Measurements from ENCODE around the gene CNTNAP2.
"Not testable (repeated sequence)": the region's sequence is repeated elsewhere in the genome, so short reads cannot be mapped to it uniquely, and the experiment has no call there.

The CNTNAP2 gene

GRCh38 chr7:146889806-146890555, 773.4 kb downstream of the CNTNAP2 start:
- DNase-seq (ENCODE audit: low spot score): no peak

GRCh38 chr7:146892151-146892550, 775.5 kb downstream of the CNTNAP2 start:
- DNase-seq (ENCODE audit: low spot score): no peak

DNA sequence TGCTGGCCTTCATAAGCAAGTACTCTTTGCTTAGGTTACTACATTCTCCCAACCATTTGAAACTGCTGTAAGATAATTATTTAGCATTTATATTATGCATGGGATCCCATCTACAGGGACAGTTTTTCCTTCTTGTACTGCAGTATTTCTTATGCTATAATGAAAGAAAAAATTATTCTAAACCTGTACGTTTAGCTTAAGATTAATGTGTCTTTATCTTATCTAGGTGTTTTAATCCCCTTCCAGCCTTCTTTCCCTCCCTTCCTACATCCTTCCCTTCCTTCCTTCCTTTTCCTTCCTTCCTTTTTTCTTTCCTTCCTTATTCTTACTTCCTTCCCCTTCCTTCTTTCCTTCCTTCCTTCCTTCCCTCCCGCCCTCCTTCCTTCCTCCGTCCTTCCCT, 778.3 kb downstream of the CNTNAP2 start:
- no peak for DNase-seq (ENCODE audit: low spot score)

GRCh38 chr7:146902266-146902665, 785.7 kb downstream of the CNTNAP2 start:
- DNase-seq (ENCODE audit: low spot score): no peak

DNA sequence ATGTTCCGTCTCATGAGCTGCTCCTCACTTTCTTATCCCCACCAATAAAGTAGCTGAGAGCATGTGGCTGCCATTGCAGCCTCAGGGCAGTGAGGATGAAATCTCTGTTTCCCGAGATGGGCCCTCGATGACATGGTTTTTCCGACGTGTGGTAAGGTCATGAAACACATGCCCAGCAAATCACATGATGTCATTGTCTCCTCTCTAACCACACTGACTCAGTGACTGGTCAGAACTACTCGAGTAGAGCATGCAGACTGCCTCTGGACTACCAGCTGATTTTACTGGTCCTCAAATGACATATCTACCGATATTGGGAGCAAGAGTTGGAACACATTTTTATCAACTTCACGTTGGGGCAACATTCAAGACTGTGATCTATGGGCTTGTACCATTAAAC, 786.1 kb downstream of the CNTNAP2 start:
- no peak for DNase-seq (ENCODE audit: low spot score)

GRCh38 chr7:146905746-146906145, 789.1 kb downstream of the CNTNAP2 start:
- DNase-seq (ENCODE audit: low spot score): not testable (repeated sequence)

DNA sequence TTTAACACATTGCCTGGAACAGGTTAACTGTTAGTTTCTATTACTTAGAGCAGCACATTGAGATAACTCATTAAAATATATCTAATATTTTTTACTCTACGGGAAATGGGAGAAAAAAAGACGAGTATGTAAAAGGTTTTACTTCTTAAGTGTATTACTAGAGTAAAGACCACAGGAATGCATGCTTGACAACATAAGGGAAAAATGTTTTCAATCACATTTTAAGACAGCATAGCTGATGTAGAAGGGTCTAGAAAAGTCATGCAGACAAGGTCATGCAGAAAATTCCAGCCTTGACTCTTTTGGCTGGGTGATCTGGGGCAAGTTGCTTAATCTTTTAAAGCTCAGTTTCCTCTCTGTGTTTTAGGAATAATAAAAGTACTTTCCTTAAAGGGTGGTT, 806.2 kb downstream of the CNTNAP2 start:
- no peak for DNase-seq (ENCODE audit: low spot score)

- no peak for DNase-seq (ENCODE audit: low spot score)
Observed at GRCh38 chr7:146926841-146927240, 810.2 kb downstream of the CNTNAP2 start.

- no peak for DNase-seq (ENCODE audit: low spot score)
Observed at GRCh38 chr7:146937836-146938235, 821.2 kb downstream of the CNTNAP2 start.

DNA sequence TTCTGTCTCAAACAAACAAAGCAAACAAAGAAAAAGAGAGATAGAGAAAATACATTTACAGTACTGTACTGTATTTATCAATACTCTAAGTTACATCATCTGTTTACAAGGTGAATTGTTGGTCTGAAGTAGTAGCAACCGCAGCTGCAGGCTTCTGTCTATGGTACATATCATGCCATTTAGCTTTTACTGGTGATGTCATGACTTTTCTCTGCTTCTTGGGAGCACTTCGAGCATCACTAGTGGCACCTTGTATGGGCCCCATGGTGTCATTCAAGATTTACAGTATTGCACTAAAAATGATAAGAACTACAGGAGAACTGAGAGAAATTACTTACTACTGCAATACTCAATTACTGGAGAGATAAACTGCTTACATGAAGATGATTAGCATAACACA, 826.9 kb downstream of the CNTNAP2 start:
- no peak for DNase-seq (ENCODE audit: low spot score)

- DNase-seq (ENCODE audit: low spot score): no peak
Observed at GRCh38 chr7:146948703-146949102, 832.1 kb downstream of the CNTNAP2 start.

GRCh38 chr7:146956321-146956720, 839.7 kb downstream of the CNTNAP2 start:
- no peak for DNase-seq (ENCODE audit: low spot score)

- no peak for DNase-seq (ENCODE audit: low spot score)
Observed at GRCh38 chr7:146956853-146957252, 840.3 kb downstream of the CNTNAP2 start.

- no peak for DNase-seq (ENCODE audit: low spot score)
Observed at GRCh38 chr7:146960773-146961391, 844.3 kb downstream of the CNTNAP2 start.

GRCh38 chr7:146961617-146962016, 845.0 kb downstream of the CNTNAP2 start:
- no peak for DNase-seq (ENCODE audit: low spot score)

DNA sequence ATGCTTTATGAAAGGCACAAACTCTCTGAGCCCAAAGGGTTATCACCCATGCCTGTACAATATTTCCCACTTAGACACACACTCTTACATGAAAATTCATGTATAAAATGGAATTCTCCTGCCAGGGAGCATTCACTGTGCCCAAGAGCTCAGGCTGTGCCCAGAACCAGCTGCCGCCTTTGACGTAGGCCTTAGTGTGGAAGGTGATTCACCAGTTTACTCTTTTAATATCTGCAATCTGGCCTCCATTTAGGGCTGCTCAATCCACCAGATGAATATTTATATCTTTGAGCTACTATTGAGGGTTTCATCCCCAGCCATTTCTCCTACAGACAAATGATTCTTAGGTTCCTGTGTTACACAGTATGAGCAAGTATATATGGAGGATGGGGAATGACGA, 849.7 kb downstream of the CNTNAP2 start:
- DNase-seq (ENCODE audit: low spot score): no peak

- DNase-seq (ENCODE audit: low spot score): no peak
Observed at GRCh38 chr7:146982482-146982881, 865.9 kb downstream of the CNTNAP2 start.

GRCh38 chr7:146991596-146991995, 875.0 kb downstream of the CNTNAP2 start:
- DNase-seq (ENCODE audit: low spot score): no peak

GRCh38 chr7:146993764-146994163, 877.2 kb downstream of the CNTNAP2 start:
- no peak for DNase-seq (ENCODE audit: low spot score)

DNA sequence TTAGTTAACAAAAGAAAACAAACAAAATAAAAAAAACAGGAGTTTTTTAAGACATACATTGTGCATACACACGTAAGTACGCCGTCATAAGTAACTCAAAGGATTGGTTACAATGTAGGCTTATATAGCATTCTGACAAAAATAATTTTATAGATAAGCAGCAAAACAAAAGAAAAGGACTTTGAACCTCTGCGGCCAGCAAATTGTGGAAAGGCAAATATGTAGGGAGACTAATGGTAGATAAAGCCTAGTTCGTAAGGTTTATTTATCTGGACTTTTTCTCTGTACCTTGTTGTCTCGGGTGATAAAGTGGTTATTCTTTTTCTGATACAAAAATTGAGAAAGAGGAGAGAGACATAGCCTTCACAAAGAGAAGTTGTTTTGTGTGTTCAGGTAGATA, 891.9 kb downstream of the CNTNAP2 start:
- DNase-seq (ENCODE audit: low spot score): no peak

DNA sequence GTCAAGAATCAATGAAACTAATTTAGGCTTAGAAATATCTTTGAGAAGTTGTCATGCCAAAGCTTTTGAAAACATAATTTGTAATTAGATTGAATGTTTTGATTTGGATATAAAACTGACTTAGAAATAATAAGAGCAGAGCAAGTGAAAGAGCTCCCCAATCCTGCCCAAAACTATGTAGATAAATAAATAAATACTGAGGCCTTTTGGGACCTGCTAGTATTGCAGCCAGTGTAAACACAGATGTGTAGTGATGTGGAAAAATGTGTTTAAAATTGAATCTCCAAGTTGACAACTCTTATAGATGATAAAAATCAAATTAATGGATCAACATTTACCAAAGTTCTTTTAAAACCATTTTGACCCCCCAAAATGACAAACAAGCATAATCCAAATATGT, 896.1 kb downstream of the CNTNAP2 start:
- no peak for DNase-seq (ENCODE audit: low spot score)

DNA sequence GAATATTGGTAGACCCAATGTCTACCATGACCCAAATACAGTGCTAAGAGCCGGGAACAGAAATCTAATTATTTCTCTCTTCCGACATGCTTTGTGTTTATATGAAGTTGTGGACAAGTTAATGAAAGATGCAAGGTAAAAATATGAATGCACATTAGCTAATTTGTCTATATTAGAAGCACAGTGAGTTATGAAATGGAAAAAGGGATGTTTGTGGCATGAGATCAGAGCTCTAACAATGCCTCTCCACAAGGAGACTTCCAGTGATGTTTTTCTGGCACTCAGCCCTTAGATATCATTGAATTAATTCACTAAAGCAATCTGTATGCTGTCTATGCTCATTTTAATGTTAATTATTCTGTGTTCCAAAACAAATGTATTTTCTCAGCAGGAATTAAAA, 897.2 kb downstream of the CNTNAP2 start:
- DNase-seq (ENCODE audit: low spot score): no peak

GRCh38 chr7:147014286-147014955, 897.8 kb downstream of the CNTNAP2 start:
- DNase-seq (ENCODE audit: low spot score): no peak
